Frontal cortex (tissue), 4 donors: ENCODE results near the gene SEC61A2. TPM values are rescaled to one million over a fixed set of nuclear protein-coding genes. Genes with fewer than 3 reads are reported as not detected.

Source experiments
- DNase-seq, 2 donors: peaks; one replicate each; pipeline ENCODE4 v3.0.0; 2012; ENCODE audit warnings: low spot score in 2 of 2
- FAIRE-seq: peaks from 2 replicates; lab custom pipeline; 2012; peaks lifted over from hg19 to GRCh38; lab: Jason Lieb, UNC
- small RNA-seq: library from RNA; depleted of rRNA; stranded (forward); fragments of <200 nt; gene quantifications from one replicate; pipeline ENCODE3, GENCODE V24; 2014
- total RNA-seq: library from RNA; depleted of rRNA; stranded (reverse); fragments of >200 nt; gene quantifications from one replicate; pipeline ENCODE4 v1.2.3, GENCODE V29; 2014
- donor health status: control.
- donor health status: control.
- donor health status: control.

The SEC61A2 gene
- total RNA-seq, 1 donor from 2014 or later, result 45.7 TPM

DNA sequence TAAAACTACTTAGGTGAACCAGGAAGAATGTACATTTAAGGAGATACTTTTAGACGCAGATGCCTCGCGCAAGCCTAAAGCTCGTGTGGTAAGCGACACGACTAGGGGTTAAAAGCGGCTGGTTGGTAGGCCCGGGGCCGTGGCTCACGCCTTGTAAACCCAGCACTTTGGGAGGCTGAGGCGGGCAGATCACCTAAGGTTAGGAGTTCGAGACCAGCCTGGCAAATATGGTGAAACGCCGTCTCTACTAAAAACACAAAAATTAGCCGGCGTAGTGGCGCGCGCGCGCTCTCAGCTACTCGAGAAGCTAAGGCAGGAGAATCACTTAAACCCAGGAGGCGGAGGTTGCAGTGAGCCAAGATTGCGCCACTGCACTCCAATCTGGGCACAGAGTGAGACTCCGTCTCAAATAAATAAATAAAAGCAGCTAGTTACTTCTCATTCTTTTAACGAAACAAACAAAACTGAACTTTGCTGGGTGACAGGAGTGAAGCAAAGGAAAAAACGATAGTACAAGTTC lies 65.3 kb downstream of the SEC61A2 start:
- FAIRE-seq (no peak), DNase-seq (no peak)

- peak; percentile 13 to 29 for DNase-seq
- no peak for FAIRE-seq
Measured at GRCh38 chr10:12195281-12195602, 65.8 kb downstream of the SEC61A2 start.

GRCh38 chr10:12195603-12196506 lies 66.4 kb downstream of the SEC61A2 start, which contains the start of the genes CDC123 and NUDT5:
Gene CDC123 (plus strand): TSS chr10:12196188. CDS start chr10:12196246, 58 bp downstream.
Gene NUDT5 (minus strand): TSS chr10:12195891. CDS start chr10:12186291, 9,600 bp downstream.
- no peak for FAIRE-seq
- DNase-seq, result peak; percentile 62 to 78

- FAIRE-seq (no peak), DNase-seq (no peak)
Measured at GRCh38 chr10:12196531-12197211, 67.2 kb downstream of the SEC61A2 start.

DNA sequence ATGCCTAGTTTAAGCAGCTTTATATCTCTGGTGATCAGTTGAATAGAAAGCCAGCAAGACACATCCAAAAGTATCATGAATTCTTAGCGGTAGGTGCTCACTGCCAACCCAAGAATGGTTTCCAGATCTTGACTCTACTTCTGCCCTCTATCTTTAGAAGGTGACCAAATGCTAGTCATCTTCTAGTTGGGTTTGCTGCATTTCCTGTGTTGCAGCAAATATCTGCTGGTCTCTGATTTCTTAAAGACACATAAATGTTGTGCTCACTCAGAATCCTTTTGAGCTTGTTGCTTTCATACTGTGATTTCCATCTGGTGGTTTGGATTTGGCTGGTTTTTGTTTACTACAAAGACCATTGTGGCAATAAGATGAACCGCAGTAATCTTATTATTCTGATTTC lies 68.7 kb downstream of the SEC61A2 start:
- FAIRE-seq (no peak), DNase-seq (no peak)

DNA sequence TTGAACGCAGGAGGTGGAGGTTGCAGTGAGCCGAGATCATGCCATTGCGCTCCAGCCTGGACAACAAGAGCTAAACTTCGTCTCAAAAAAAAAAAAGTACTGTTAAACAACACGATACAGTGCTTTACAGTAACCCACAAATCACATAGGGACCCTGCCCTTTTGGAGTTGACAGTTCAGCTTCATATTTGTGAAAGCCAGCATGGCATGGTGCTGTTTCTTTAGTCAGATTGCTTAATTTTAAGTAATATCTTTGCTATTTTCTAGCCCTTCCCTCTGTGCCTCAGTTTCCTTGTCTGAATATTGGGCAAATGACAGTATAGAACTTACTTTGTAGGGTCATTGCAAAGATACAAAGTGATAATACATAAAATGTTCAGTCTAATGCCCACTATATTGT lies 71.4 kb downstream of the SEC61A2 start:
- no peak for DNase-seq
- no peak for FAIRE-seq

DNA sequence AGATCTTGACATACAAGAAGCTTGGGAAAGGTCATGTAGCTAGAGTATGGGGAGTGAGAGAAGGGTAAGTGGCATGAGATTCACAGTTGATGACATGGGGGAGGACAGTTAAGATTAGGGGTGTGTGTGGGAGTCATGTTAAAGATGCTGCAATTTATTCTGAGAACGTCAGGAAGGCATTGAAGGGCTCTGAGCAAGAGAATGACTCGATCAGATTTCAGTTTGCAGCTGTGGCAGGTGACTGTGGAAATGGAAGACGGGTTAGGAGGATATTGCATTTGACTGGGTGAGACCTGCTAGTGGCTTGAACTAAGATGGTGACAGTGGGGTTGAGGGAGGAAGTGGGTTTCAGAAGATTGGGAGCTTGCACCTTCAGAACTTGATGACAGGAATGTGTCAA lies 72.1 kb downstream of the SEC61A2 start:
- FAIRE-seq, result no peak
- DNase-seq, result no peak

GRCh38 chr10:12202226-12202625 lies 72.7 kb downstream of the SEC61A2 start:
- FAIRE-seq, result no peak
- no peak for DNase-seq

DNA sequence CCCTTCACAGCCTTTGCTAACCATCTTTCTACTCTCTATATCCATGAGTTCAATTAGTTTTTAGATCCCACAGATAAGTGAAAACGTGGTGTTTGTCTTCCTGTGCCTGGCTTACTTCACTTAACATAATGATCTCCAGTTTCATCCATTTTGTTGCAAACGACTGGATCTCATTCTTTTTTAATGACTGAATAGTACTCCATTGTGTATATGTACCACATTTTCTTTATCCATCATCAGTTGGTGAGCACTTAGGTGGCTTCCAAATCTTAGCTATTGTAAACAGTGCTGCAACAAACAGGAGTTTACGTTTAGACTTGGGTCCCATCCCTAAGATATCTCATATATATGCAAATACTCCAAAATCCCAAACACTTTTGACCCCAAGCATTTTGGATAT lies 75.6 kb downstream of the SEC61A2 start:
- DNase-seq, result no peak
- FAIRE-seq, result no peak

GRCh38 chr10:12207114-12207513 lies 77.6 kb downstream of the SEC61A2 start:
- DNase-seq, result no peak
- FAIRE-seq, result no peak

DNA sequence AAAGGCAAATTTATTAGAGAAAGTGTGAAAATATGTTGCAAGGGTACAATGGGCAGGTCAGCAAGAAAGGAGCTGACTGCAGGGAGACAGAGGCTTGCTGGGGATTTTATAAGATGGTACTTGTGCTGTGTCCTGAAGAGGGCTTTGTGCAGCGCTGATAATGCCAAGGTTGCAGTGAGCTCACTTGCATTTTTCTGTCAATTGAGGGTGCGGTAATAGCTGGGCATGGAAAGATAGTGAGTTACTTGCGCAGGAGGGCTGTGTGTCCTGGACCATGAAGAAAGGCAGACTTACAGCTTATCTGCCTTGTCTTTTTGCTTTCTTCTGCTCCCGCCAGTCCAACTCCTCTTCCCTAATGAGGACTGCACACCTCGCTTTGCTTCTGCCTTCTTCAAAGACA lies 79.0 kb downstream of the SEC61A2 start:
- FAIRE-seq (no peak), DNase-seq (no peak)

DNA sequence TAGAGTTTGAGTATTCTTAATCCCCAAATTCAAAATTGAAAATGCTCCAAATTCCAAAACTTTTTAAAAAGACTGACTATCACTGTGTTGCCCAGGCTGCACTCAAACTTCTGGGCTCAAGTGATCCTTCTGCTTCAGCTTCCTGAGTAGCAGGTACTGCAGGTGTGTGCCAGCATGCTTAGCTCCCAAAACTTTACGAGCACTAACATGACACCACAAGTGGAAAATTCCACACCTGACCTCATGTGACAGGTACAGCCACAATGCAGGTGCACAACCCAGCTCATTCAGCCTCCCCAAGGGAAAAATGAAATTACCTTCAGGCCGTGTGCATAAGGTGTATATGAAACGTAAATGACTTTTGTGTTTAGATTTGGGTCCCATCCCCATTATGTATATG lies 83.0 kb downstream of the SEC61A2 start:
- no peak for FAIRE-seq
- no peak for DNase-seq

DNA sequence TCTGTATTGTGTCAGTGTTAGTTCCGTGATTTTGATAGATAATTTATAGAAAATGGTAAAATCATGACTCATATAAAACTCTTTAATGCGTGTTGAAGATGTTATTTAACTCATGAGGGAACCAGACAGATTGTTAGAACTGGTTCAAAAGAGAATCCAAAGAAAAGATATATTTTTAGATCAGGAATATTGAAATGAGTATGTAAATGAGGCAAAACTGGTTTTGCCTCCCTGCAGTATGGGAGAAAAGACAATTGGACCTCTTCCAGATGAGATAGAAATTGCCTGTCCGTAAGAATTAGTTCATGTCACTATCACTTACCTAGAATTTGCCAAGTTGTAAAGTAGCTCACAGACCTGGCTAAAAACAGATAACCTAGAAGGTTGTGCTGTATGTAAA lies 84.1 kb downstream of the SEC61A2 start:
- FAIRE-seq, result no peak
- no peak for DNase-seq

- DNase-seq, result no peak
- FAIRE-seq, result no peak
Measured at GRCh38 chr10:12214093-12214492, 84.6 kb downstream of the SEC61A2 start.

- no peak for DNase-seq
- no peak for FAIRE-seq
Measured at GRCh38 chr10:12214763-12215218, 85.3 kb downstream of the SEC61A2 start.

Small RNA genes lying within 50 kb of the gene (small RNA-seq; reads per million reads assigned to genes)
- not detected for gene MIR548AK
- not detected for gene RNU6-88P

Other genes starting within 250 kb of the SEC61A2 start
- gene UPF2, start 86.9 kb upstream of the SEC61A2 start, total RNA-seq, result 24.1 TPM
- 80.7 TPM for gene DHTKD1, start 60.7 kb upstream of the SEC61A2 start, total RNA-seq
- 14.3 TPM for gene NUDT5, start 66.2 kb downstream of the SEC61A2 start, total RNA-seq
- gene CDC123, start 66.5 kb downstream of the SEC61A2 start, total RNA-seq, result 146 TPM
- gene CAMK1D, start 219.9 kb downstream of the SEC61A2 start, total RNA-seq, result 19.2 TPM